Measurements from ENCODE around the gene SCO1.

Gene SCO1

DNA sequence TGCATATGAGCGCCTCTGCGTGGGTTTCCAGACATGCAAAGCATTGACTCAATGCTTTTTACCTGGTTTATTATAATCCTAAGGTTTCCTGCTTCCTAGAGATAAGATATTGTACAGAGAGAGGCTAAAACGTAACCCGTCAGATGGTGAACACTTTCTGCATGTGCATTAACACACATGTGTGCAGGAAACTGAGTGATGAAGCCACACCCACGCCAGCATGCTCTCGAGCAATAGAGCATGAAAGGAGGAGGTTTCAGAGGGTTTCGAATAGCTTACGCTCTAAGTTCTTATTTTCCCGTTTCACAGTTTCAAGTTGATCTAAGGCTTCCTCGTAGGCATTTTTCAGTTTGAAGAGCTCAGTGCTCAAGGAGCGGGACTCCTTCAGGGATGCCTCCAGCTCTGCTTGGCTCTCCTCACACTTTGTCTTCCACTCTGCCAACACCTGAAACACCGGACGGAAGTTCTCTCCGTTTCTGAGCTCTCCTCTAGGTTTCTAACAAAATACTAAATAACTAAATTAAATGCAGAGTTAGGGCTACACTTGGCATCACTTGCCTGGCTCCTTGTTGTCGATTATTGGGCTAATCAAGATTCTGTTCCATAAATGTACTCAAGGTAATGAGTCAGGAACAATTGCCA, 63.5 kb downstream of the SCO1 start:
- no peak overlapping the region for H3K4me3 ChIP-seq (ENCODE audit: low read length)
- peaks cover 24% of the 10 kb centered on the region for H3K36me3 ChIP-seq (ENCODE audit: insufficient read depth, low read length)
- H3K27me3 ChIP-seq (ENCODE audit: insufficient read depth, low read length) = no peaks in the 10 kb centered on the region
- no peaks in the 10 kb centered on the region for H3K4me1 ChIP-seq (ENCODE audit: insufficient read depth, low read length)
- no peak overlapping the region for H2AFZ ChIP-seq (ENCODE audit: low read depth, low read length)
- no peaks in the 10 kb centered on the region for H3K9me3 ChIP-seq (ENCODE audit: low read length)

DNA sequence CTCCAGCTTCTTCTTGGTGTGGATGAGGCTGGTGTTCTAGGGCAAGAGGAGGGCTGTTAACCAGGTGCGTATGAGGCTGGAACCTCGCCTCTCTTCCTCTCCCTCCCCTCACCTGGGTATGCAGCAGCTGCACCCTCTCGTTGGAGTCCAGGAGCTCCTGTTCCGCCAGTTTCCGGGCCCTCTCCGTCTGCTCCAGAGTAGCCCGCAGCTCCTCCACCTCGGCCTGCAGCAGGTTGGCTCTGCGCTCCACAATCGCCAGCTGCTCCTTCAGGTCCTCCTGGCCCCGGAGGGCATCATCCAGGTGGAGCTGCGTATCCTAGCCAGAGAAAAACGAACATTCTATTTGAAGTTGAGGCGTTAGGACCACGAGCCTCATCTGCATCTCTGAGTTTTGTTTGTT, 65.6 kb downstream of the SCO1 start:
- no peaks in the 10 kb centered on the region for H3K27me3 ChIP-seq (ENCODE audit: insufficient read depth, low read length)
- no peak overlapping the region for H2AFZ ChIP-seq (ENCODE audit: low read depth, low read length)
- H3K36me3 ChIP-seq (ENCODE audit: insufficient read depth, low read length) = peaks cover 17% of the 10 kb centered on the region
- no peak overlapping the region for H3K4me3 ChIP-seq (ENCODE audit: low read length)
- no peaks in the 10 kb centered on the region for H3K9me3 ChIP-seq (ENCODE audit: low read length)
- no peaks in the 10 kb centered on the region for H3K4me1 ChIP-seq (ENCODE audit: insufficient read depth, low read length)

DNA sequence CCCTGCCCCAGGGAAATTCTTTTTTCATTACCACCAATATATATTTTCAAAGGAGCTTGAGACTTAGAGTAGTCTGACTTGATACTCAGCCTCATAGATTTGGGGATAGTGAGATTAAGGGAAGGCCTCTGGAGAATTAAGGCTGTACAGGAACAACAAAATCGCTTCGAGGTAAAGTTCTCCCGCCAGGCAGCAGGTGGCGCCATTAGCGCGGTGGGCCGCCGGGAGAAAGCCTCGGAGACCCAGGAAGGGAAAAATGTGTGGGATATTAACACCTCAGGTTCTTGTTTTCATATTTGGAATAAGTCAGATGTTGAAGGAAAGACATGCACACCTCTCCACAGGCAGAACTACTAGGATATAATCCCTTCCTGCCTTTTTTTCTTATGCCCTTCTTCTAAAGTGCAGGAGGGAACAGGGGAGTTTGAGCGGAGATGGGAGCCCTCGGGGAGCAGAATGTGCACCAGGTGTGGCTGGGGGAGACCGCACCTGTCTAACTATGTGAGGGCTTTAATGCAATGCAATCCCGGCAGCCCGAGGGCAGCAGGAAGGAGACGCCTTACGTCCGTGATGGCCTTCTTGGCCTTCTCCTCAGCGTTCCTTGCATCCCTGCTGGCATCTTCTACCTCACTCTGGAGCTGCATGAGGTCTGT, 66.2 kb downstream of the SCO1 start:
- no peaks in the 10 kb centered on the region for H3K9me3 ChIP-seq (ENCODE audit: low read length)
- no peak overlapping the region for H2AFZ ChIP-seq (ENCODE audit: low read depth, low read length)
- no peaks in the 10 kb centered on the region for H3K4me1 ChIP-seq (ENCODE audit: insufficient read depth, low read length)
- peaks cover 17% of the 10 kb centered on the region for H3K36me3 ChIP-seq (ENCODE audit: insufficient read depth, low read length)
- H3K27me3 ChIP-seq (ENCODE audit: insufficient read depth, low read length) = no peaks in the 10 kb centered on the region
- H3K4me3 ChIP-seq (ENCODE audit: low read length) = no peak overlapping the region

DNA sequence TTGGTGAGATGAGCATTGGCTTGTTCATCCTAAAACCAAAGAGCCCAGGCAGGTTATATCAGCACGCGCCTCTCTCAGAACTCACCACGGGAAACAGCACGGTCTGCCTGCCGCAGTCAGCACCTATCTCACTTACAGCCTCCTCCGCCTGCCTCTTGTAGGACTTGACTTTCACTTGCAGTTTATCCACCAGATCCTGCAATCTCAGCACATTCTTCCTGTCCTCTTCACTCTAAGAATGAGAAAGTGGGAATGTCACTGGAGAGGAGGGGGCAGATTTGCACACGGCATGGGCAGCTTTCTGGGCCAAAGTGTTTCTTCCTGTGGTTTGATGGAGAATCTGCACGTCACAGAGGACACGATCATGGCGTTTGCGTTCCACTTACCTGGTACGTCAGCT, 67.6 kb downstream of the SCO1 start:
- Histone ChIP-seq H3K27me3 (ENCODE audit: insufficient read depth, low read length) (no peaks in the 10 kb centered on the region), H2AFZ (ENCODE audit: low read depth, low read length) (no peak overlapping the region), H3K4me3 (ENCODE audit: low read length) (no peak overlapping the region), H3K36me3 (ENCODE audit: insufficient read depth, low read length) (peaks cover 14% of the 10 kb centered on the region), H3K9me3 (ENCODE audit: low read length) (no peaks in the 10 kb centered on the region), H3K4me1 (ENCODE audit: insufficient read depth, low read length) (no peaks in the 10 kb centered on the region)

DNA sequence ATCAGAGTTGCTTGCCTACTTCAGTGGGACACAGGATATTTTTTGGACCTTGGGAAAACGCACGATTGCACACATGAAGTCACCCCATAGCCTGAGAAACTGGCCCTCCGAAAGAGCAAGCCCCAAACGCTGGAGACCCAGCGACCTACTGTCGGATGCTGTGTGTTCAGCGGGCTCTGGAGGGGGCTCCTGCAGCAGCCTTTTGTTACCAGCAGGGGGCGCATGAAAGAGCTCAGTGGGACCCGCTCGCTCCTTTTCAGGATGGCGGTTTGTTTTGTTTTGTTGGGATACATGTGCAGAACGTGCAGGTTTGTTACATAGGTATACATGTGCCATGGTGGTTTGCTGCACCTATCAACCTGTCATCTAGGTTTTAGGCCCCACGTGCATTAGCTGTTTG, 68.6 kb downstream of the SCO1 start:
- no peaks in the 10 kb centered on the region for H3K9me3 ChIP-seq (ENCODE audit: low read length)

DNA sequence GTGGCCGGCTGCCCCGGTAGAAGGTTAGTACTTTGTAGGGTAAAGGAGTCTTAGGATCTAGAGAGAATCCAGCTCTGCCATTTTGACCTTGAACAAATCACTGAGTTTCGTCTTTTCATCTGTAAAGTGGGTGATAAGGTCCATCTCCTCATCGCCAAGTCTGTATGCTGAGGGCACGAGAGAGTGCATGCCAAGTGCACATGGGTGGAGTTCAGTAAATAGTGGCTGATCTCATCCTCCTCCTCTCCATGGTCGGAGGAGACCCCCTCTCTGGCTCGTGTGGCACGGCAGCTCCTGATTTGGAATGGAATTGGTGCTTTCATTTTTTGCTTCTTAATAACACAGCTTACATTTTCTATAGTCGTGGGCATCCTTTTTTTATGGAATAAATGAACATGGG, 70.9 kb downstream of the SCO1 start:
- no peak overlapping the region for H2AFZ ChIP-seq (ENCODE audit: low read depth, low read length)
- peaks cover 8% of the 10 kb centered on the region for H3K36me3 ChIP-seq (ENCODE audit: insufficient read depth, low read length)

More for the DNA sequence above, 68.6 kb downstream of the SCO1 start:
- Histone ChIP-seq H3K4me1 (ENCODE audit: insufficient read depth, low read length) (no peaks in the 10 kb centered on the region), H2AFZ (ENCODE audit: low read depth, low read length) (no peak overlapping the region), H3K36me3 (ENCODE audit: insufficient read depth, low read length) (peaks cover 10% of the 10 kb centered on the region), H3K27me3 (ENCODE audit: insufficient read depth, low read length) (no peaks in the 10 kb centered on the region), H3K4me3 (ENCODE audit: low read length) (no peak overlapping the region)

DNA sequence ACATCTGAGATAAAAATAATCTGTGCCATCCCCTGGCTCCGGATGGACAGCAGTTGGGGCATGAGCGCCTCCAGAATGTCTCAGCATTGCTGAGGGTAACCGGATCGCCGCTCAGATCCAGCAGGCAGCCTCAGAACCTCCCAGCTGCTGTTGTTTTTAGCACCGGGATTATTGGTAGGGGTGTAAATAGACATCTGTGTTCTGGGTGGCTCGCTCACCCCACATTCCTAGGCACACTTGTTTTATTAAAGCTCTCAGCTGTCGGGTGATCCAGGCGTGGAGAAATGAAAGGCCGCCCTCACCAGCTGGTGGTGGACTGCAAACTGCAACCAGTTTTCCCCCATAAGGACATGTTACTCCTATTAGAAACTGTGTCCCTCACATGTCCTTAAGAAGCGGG, 72.4 kb downstream of the SCO1 start:
- no peaks in the 10 kb centered on the region for H3K4me1 ChIP-seq (ENCODE audit: insufficient read depth, low read length)
- H3K4me3 ChIP-seq (ENCODE audit: low read length) = no peak overlapping the region
- H3K9me3 ChIP-seq (ENCODE audit: low read length) = no peaks in the 10 kb centered on the region
- H3K27me3 ChIP-seq (ENCODE audit: insufficient read depth, low read length) = no peaks in the 10 kb centered on the region
- no peak overlapping the region for H2AFZ ChIP-seq (ENCODE audit: low read depth, low read length)
- H3K36me3 ChIP-seq (ENCODE audit: insufficient read depth, low read length) = peaks cover 7% of the 10 kb centered on the region

More for the DNA sequence above, 70.9 kb downstream of the SCO1 start:
- Histone ChIP-seq H3K4me3 (ENCODE audit: low read length) (no peak overlapping the region), H3K9me3 (ENCODE audit: low read length) (no peaks in the 10 kb centered on the region), H3K27me3 (ENCODE audit: insufficient read depth, low read length) (no peaks in the 10 kb centered on the region), H3K4me1 (ENCODE audit: insufficient read depth, low read length) (no peaks in the 10 kb centered on the region)

DNA sequence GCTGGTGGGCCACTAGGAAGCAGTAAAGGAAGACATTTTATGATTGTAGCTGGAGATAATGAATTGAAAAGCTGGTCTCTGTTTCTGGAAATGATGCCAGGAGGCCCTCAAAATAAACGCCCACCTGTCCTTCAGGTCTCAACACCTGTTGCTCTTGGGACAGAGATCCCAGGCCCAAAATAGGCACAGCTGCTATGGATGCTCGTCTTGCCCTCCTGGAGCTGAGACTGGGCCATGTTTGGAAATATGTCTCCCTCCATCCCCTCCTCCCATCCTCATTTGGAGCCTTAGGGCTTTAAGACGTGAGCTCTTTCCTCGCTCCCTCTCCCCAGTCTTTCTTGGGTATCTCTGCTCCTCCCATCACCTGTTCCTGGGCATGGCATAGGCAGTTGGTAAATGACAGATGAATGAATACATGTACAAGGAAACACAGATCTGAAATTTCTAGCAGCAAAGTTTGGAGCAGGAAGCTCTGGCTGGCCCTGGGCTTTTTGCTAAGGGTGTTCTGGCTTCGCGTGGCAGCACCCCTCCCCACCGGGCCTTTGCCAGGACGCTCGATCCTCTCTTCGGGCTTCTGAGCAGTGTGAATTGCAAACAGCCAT, 73.5 kb downstream of the SCO1 start:
- Histone ChIP-seq H3K27me3 (ENCODE audit: insufficient read depth, low read length) (no peaks in the 10 kb centered on the region), H3K9me3 (ENCODE audit: low read length) (no peaks in the 10 kb centered on the region), H3K4me1 (ENCODE audit: insufficient read depth, low read length) (no peaks in the 10 kb centered on the region), H2AFZ (ENCODE audit: low read depth, low read length) (no peak overlapping the region), H3K4me3 (ENCODE audit: low read length) (no peak overlapping the region), H3K36me3 (ENCODE audit: insufficient read depth, low read length) (no peaks in the 10 kb centered on the region)

DNA sequence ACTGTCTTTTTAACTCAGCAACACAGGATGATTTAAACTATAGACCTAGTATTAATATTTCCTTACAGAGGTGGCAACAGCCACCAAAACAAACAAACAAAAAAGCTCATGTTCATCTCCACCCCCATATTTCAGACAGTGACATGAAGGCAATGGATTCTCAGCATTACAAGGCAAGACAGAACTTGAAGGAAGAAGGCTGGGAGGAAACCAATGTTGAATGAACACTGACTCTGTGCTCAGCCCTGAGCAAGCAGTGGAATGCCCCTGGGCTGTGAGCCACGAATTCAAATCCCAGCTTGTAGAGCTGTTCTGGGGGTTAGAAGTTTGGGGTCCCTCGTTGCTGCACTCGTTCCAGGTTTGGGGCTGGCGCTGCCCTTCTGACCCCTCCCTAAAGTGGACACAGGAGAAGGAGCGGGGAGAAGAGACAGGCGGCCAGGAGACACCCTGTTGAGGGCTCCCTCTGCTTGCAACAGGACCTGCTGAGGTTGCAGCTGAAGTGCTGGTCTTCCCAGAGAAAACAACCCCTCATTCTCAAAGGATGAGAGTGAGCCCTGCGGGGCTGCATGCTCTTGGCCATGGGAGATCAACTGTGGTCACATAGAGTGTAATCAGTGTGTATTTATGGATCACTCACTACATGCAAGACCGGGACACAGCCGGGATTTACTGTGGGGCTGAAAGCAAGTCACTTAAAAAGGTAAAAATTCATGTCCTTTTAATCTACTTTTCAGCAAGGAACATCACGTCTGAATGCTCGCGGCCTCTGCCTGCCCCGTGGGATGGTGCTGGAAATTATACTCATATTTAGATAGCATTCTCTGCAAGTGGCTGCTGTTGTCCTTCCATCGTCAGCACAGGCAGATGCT, 74.5 kb downstream of the SCO1 start:
- Histone ChIP-seq H2AFZ (ENCODE audit: low read depth, low read length) (no peak overlapping the region), H3K4me3 (ENCODE audit: low read length) (no peak overlapping the region), H3K27me3 (ENCODE audit: insufficient read depth, low read length) (no peaks in the 10 kb centered on the region), H3K4me1 (ENCODE audit: insufficient read depth, low read length) (no peaks in the 10 kb centered on the region), H3K9me3 (ENCODE audit: low read length) (no peaks in the 10 kb centered on the region), H3K36me3 (ENCODE audit: insufficient read depth, low read length) (no peaks in the 10 kb centered on the region)
